H1 (cell line): ENCODE measurements around the gene CDC7. TPM values are rescaled to one million over a fixed set of nuclear protein-coding genes. Genes with fewer than 3 reads are reported as not detected.

Experiments
- CTCF ChIA-PET: fragments of 300-600 bp; sonication (Branson Sonifier 250); formaldehyde crosslinking; loops from one replicate; lab custom pipeline; 2021; ENCODE audit not compliant: partially characterized antibody; lab: Charles Lee
- POLR2A ChIA-PET: fragments of 300-600 bp; sonication (Branson Sonifier 250); formaldehyde crosslinking; loops from one replicate; lab custom pipeline; 2021; ENCODE audit warnings: inconsistent platforms; ENCODE audit not compliant: partially characterized antibody; lab: Charles Lee
- DNase-seq, 2 experiments: peaks; one replicate each; pipeline versions ENCODE4 v3.0.0 to v3.0.0-alpha.2; 2010 to 2022; ENCODE audit warnings: low spot score in 2 of 2, low read depth in 1 of 2, mixed read lengths in 1 of 2
- FAIRE-seq: peaks from 2 replicates; lab custom pipeline; 2011; peaks lifted over from hg19 to GRCh38; lab: Jason Lieb, UNC
- H2AFZ ChIP-seq: 2 replicates; pipeline ENCODE4 v1.8.1; 2012; ENCODE audit warnings: low read length, inconsistent platforms
- H2AK5ac ChIP-seq: 2 replicates; pipeline ENCODE4 v1.6.1; 2013; ENCODE audit warnings: low read depth, low read length
- H2BK120ac ChIP-seq: replicated peaks from 2 replicates; pipeline ENCODE3; 2013; ENCODE audit warnings: low read depth, low read length, inconsistent platforms
- H2BK12ac ChIP-seq: 2 replicates; pipeline ENCODE4 v1.6.1; 2013; ENCODE audit warnings: low read depth, low read length
- H2BK15ac ChIP-seq: 2 replicates; pipeline ENCODE4 v1.6.1; 2013; ENCODE audit warnings: low read length
- H2BK20ac ChIP-seq: 2 replicates; pipeline ENCODE4 v1.6.1; 2013; ENCODE audit warnings: low read length
- H2BK5ac ChIP-seq: 2 replicates; pipeline ENCODE4 v1.6.1; 2013; ENCODE audit warnings: low read depth, low read length
- H3K14ac ChIP-seq: 2 replicates; pipeline ENCODE4 v1.6.1; 2013; ENCODE audit warnings: inconsistent platforms; ENCODE audit not compliant: insufficient read length
- H3K18ac ChIP-seq: 2 replicates; pipeline ENCODE4 v1.6.1; 2013; ENCODE audit warnings: low read length; ENCODE audit errors: extremely low read depth
- H3K23ac ChIP-seq: 2 replicates; pipeline ENCODE4 v1.6.1; 2013; ENCODE audit warnings: inconsistent platforms; ENCODE audit not compliant: insufficient read length
- H3K23me2 ChIP-seq: 2 replicates; pipeline ENCODE4 v1.6.1; 2013; ENCODE audit warnings: low read depth, low read length
- H3K27ac ChIP-seq: 2 replicates; pipeline ENCODE4 v1.6.1; 2011; ENCODE audit warnings: low read depth, low read length, inconsistent platforms
- H3K27me3 ChIP-seq, 4 experiments: replicated peaks in 1 of 4; 1 replicate in 1 of 4; 2 replicates in 3 of 4; pipeline versions ENCODE4 v1.6.1 to v1.8.1; 2011 to 2013; ENCODE audit warnings: low read length in 3 of 4, mild to moderate bottlenecking in 3 of 4, inconsistent platforms in 2 of 4, mixed read lengths in 2 of 4, moderate library complexity in 1 of 4; ENCODE audit not compliant: control insufficient read depth in 3 of 4, insufficient read depth in 3 of 4; ENCODE audit errors: extremely low read depth in 1 of 4
- H3K36me3 ChIP-seq, 4 experiments: 2 replicates each; pipeline versions ENCODE4 v1.6.1 to v1.8.1; 2011 to 2013; ENCODE audit warnings: mild to moderate bottlenecking in 4 of 4, low read length in 3 of 4, moderate library complexity in 2 of 4, control low read depth in 1 of 4, inconsistent platforms in 1 of 4; ENCODE audit not compliant: insufficient read depth in 4 of 4, control insufficient read depth in 2 of 4
- H3K4ac ChIP-seq: replicated peaks from 2 replicates; pipeline ENCODE3; 2013; ENCODE audit warnings: low read length, low read depth, mixed read lengths, inconsistent platforms; ENCODE audit not compliant: insufficient read length
- H3K4me1 ChIP-seq, 4 experiments: replicated peaks in 1 of 4; 1 replicate in 1 of 4; 2 replicates in 3 of 4; pipeline versions ENCODE4 v1.6.1 to v1.8.1; 2011 to 2013; ENCODE audit warnings: low read length in 3 of 4, inconsistent platforms in 2 of 4, mixed read lengths in 1 of 4; ENCODE audit not compliant: insufficient read depth in 4 of 4, control insufficient read depth in 3 of 4
- H3K4me2 ChIP-seq, 2 experiments: 2 replicates each; pipeline versions ENCODE4 v1.6.1 to v1.8.1; 2011 to 2013; ENCODE audit warnings: low read depth in 2 of 2, low read length in 2 of 2, control low read depth in 1 of 2, inconsistent platforms in 1 of 2, mild to moderate bottlenecking in 1 of 2; ENCODE audit not compliant: insufficient read depth in 1 of 2
- H3K4me3 ChIP-seq, 4 experiments: fragments of 200-600, 300-600 bp in 1 of 4; sonication (generic), shearing (Covaris generic), sonication (Bioruptor Twin) in 1 of 4; 2 replicates each; pipeline versions ENCODE4 v1.5.1 to v1.8.1; 2011 to 2016; ENCODE audit warnings: low read length in 4 of 4, low read depth in 3 of 4, control low read depth in 2 of 4, inconsistent platforms in 2 of 4, mild to moderate bottlenecking in 2 of 4, mixed read lengths in 1 of 4, moderate library complexity in 1 of 4; ENCODE audit not compliant: insufficient read depth in 2 of 4; ENCODE audit errors: extremely low read depth in 1 of 4
- H3K56ac ChIP-seq: replicated peaks from 2 replicates; pipeline ENCODE3; 2013; ENCODE audit warnings: low read depth, mild to moderate bottlenecking, mixed read lengths, low read length, inconsistent platforms; ENCODE audit not compliant: insufficient read length
- H3K79me1 ChIP-seq: 2 replicates; pipeline ENCODE4 v1.6.1; 2013; ENCODE audit warnings: low read depth, low read length, control low read depth
- H3K79me2 ChIP-seq, 2 experiments: 2 replicates each; pipeline versions ENCODE4 v1.6.1 to v1.8.1; 2012 to 2013; ENCODE audit warnings: low read length in 2 of 2, mild to moderate bottlenecking in 2 of 2, inconsistent platforms in 1 of 2; ENCODE audit not compliant: insufficient read depth in 2 of 2, control insufficient read depth in 1 of 2
- H3K9ac ChIP-seq, 4 experiments: replicated peaks in 1 of 4; 1 replicate in 1 of 4; 2 replicates in 3 of 4; pipeline versions ENCODE4 v1.6.1 to v1.8.1; 2011 to 2013; ENCODE audit warnings: low read depth in 3 of 4, low read length in 3 of 4, control low read depth in 2 of 4, mild to moderate bottlenecking in 2 of 4, moderate library complexity in 2 of 4, inconsistent platforms in 1 of 4; ENCODE audit errors: extremely low read depth in 1 of 4
- H3K9me3 ChIP-seq, 2 experiments: 2 replicates each; pipeline versions ENCODE4 v1.6.1 to v1.8.1; 2012 to 2013; ENCODE audit warnings: mild to moderate bottlenecking in 2 of 2, moderate library complexity in 2 of 2, control low read depth in 1 of 2, inconsistent platforms in 1 of 2, low read depth in 1 of 2, low read length in 1 of 2, mixed read lengths in 1 of 2; ENCODE audit not compliant: insufficient read depth in 2 of 2
- H4K20me1 ChIP-seq, 2 experiments: replicated peaks in 1 of 2; 2 replicates each; pipeline versions ENCODE3 to v1.8.1; 2011 to 2013; ENCODE audit warnings: inconsistent platforms in 2 of 2, low read length in 2 of 2, mild to moderate bottlenecking in 1 of 2; ENCODE audit not compliant: insufficient read depth in 2 of 2, control insufficient read depth in 1 of 2
- H4K5ac ChIP-seq: 2 replicates; pipeline ENCODE4 v1.6.1; 2013; ENCODE audit warnings: low read length, low read depth, mixed read lengths, inconsistent platforms; ENCODE audit not compliant: insufficient read length
- H4K8ac ChIP-seq: 2 replicates; pipeline ENCODE4 v1.8.0; 2013; ENCODE audit warnings: mild to moderate bottlenecking, moderate library complexity, low read length, inconsistent platforms; ENCODE audit not compliant: insufficient read depth; ENCODE audit errors: extremely low read depth
- H4K91ac ChIP-seq: replicated peaks from 2 replicates; pipeline ENCODE3; 2013; ENCODE audit warnings: low read length, mixed read lengths, inconsistent platforms; ENCODE audit not compliant: insufficient read length
- BCL11A ChIP-seq, 2 experiments: IDR thresholded peaks; one replicate each; pipeline ENCODE4 v1.6.1; 2011; ENCODE audit warnings: low read depth in 2 of 2, low read length in 2 of 2, mild to moderate bottlenecking in 2 of 2
- BRCA1 ChIP-seq: IDR thresholded peaks from 2 replicates; pipeline ENCODE4 v1.6.1; 2012; ENCODE audit warnings: low read depth, low read length, improper control_type of control experiment
- CEBPB ChIP-seq: IDR thresholded peaks from 2 replicates; pipeline ENCODE4 v1.6.1; 2012; ENCODE audit warnings: low read depth, low read length
- CTBP2 ChIP-seq: IDR thresholded peaks from 2 replicates; pipeline ENCODE4 v1.7.0; 2011; ENCODE audit warnings: borderline replicate concordance, mild to moderate bottlenecking, moderate library complexity, mixed read lengths, low read length; ENCODE audit not compliant: insufficient read depth, insufficient read length
- GABPA ChIP-seq: IDR thresholded peaks from 2 replicates; pipeline ENCODE4 v1.6.1; 2011; ENCODE audit warnings: mild to moderate bottlenecking, low read length, moderate library complexity, borderline replicate concordance; ENCODE audit not compliant: insufficient read depth
- HDAC2 ChIP-seq, 2 experiments: fragments of 300-600 bp in 1 of 2; sonication (generic) in 1 of 2; IDR thresholded peaks; 2 replicates each; pipeline ENCODE4 v1.6.1; 2011 to 2012; ENCODE audit warnings: low read depth in 2 of 2, low read length in 2 of 2, mild to moderate bottlenecking in 2 of 2, moderate library complexity in 2 of 2, borderline replicate concordance in 1 of 2, inconsistent platforms in 1 of 2
- JUN ChIP-seq: IDR thresholded peaks from 2 replicates; pipeline ENCODE4 v1.6.1; 2011; ENCODE audit warnings: low read depth, mild to moderate bottlenecking, improper control_type of control experiment, low read length
- JUND ChIP-seq: IDR thresholded peaks from 2 replicates; pipeline ENCODE4 v1.6.1; 2011; ENCODE audit warnings: mild to moderate bottlenecking, improper control_type of control experiment, low read length
- NRF1 ChIP-seq: IDR thresholded peaks from 2 replicates; pipeline ENCODE4 v1.6.1; 2011; ENCODE audit warnings: mild to moderate bottlenecking, low read depth, low read length, improper control_type of control experiment
- POLR2AphosphoS5 ChIP-seq: IDR thresholded peaks from 2 replicates; pipeline ENCODE4 v1.6.1; 2011; ENCODE audit warnings: low read depth, low read length
- RBBP5 ChIP-seq: IDR thresholded peaks from 2 replicates; pipeline ENCODE4 v1.7.1; 2012; ENCODE audit warnings: low read depth, mild to moderate bottlenecking, inconsistent platforms, low read length, moderate library complexity, borderline replicate concordance
- SIN3A ChIP-seq, 2 experiments: IDR thresholded peaks in 1 of 2; conservative IDR thresholded peaks in 1 of 2; 2 replicates each; pipeline ENCODE4 v1.6.1; 2011 to 2012; ENCODE audit warnings: low read length in 2 of 2, improper control_type of control experiment in 1 of 2, low read depth in 1 of 2, mild to moderate bottlenecking in 1 of 2
- TBP ChIP-seq: IDR thresholded peaks from 2 replicates; pipeline ENCODE4 v1.6.1; 2011; ENCODE audit warnings: low read depth, low read length, improper control_type of control experiment
- ZNF274 ChIP-seq: IDR thresholded peaks from 2 replicates; pipeline ENCODE4 v1.7.0; 2012; ENCODE audit warnings: low read length, borderline replicate concordance; ENCODE audit errors: extremely low read depth
- WGBS, 2 experiments: shearing (Covaris generic) in 1 of 2; methylation state at CpG; one replicate each; pipeline versions ENCODE4 v1.1.6 to v1.1.7; 2013 to 2015; ENCODE audit warnings: low lambda C conversion rate in 2 of 2, mixed read lengths in 2 of 2, inconsistent platforms in 1 of 2, low coverage in 1 of 2, missing lambda C conversion rate in 1 of 2; ENCODE audit not compliant: insufficient replicate concordance in 2 of 2, insufficient coverage in 1 of 2, insufficient read length in 1 of 2; ENCODE audit errors: extremely low coverage in 1 of 2, missing lambda C conversion rate in 1 of 2; 5-methylcytosine and 5-hydroxymethylcytosine counted together
- polyA plus RNA-seq, 7 experiments: library from polyadenylated mRNA; depleted of rRNA in 3 of 7; stranded (reverse) in 5 of 7; unstranded in 2 of 7; fragments of >200 nt in 5 of 7; fragments of 200-250 nt in 2 of 7; gene quantifications; 1 replicate in 5 of 7; 2 replicates in 1 of 7; 4 replicates in 1 of 7; pipeline versions ENCODE4 v1.2.1 to v1.2.3, GENCODE V29; 2011 to 2013; ENCODE audit warnings: missing spikeins in 2 of 7, mixed read lengths in 2 of 7
- total RNA-seq: library from RNA; stranded (reverse); fragmentation: NEBNext Ultra II Directional; extraction: Animal tissue kit (Norgen Biotek cat#: 25700); gene quantifications from 2 replicates; pipeline ENCODE4 v1.2.1, GENCODE V29; 2021

The CDC7 gene
- total and polyA plus RNA-seq, 2 of the 8 experiments (the other 6 are each of a cell fraction or from before 2014, with no cell fraction given) = 12.2 to 34.4 TPM

DNA sequence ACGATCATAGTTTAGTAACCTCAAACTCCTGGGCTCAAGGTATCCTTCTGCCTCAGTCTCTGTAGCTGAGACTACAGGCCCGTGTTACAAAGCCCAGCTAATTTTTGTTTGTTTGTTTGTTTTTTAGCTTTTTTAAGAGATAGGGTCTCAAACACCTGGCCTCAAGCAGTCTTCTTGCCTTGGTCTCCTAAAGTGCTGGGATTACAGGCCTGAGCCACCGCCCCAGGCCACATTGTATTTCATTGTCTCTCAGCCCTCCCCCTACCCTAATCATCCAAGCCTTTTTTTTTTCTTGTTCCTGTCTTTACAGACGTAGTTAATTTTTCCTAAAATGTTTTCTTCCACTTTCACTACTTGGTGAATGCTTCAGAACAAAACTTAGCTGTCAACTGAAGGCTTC lies 5.4 kb downstream of the CDC7 start:
- Histone ChIP-seq H3K23me2 (no peaks in the 10 kb centered on the region; the same call in 1 of the 2 replicates), H4K91ac (no peak overlapping the region), H3K4me3 (no peak overlapping the region), H2BK15ac (no peak overlapping the region), H3K18ac (no peak overlapping the region), H3K14ac (no peak overlapping the region), H3K4ac (no peak overlapping the region), H2BK5ac (no peak overlapping the region), H3K9me3 (no peaks in the 10 kb centered on the region), H3K4me1 (peaks cover 0 to 8% (median 4%) of the 10 kb centered on the region in 4 experiments; a peak in 4 of 7 replicates), H3K79me2 (peaks cover 0 to 69% of the 10 kb centered on the region in 2 experiments; a peak in 3 of 4 replicates), H3K27me3 (no peaks in the 10 kb centered on the region), H4K8ac (no peak overlapping the region), H4K20me1 (no peaks in the 10 kb centered on the region), H2BK20ac (no peak overlapping the region), H3K23ac (no peak overlapping the region), H3K79me1 (no peaks in the 10 kb centered on the region), H2AK5ac (no peak overlapping the region), H4K5ac (no peak overlapping the region), H2AFZ (no peak overlapping the region), H3K27ac (no peak overlapping the region), H2BK12ac (no peak overlapping the region), H3K56ac (no peak overlapping the region), H2BK120ac (no peak overlapping the region), H3K36me3 (peaks cover 2 to 34% (median 15%) of the 10 kb centered on the region in 4 experiments), H3K9ac (no peak overlapping the region), H3K4me2 (no peak overlapping the region)
- DNase-seq (no peak), FAIRE-seq (no peak)
- POLR2A ChIA-PET = no interaction called here
- CTCF ChIA-PET = interaction anchor here (0.7 to 1.3 kb wide), 5 partner anchors 99 to 883 kb away, joined by 3 read pairs; no protein-coding TSS in a partner anchor
- 90% methylated on average over 4 of the region's 4 CpGs; no CpG with 5 or more reads in 1 of the 2 experiments for WGBS, 2 experiments
- no peak for TF ChIP-seq JUND
- no peak for TF ChIP-seq BRCA1
- TF ChIP-seq POLR2AphosphoS5 = no peak
- no peak for TF ChIP-seq CTBP2
- no peak for TF ChIP-seq TBP
- TF ChIP-seq BCL11A (IDR thresholded peaks at IDR 0.05; ENCODE audit: low read depth in 2 of 2, low read length in 2 of 2) = no peak
- TF ChIP-seq RBBP5 = no peak
- no peak for TF ChIP-seq CEBPB
- no peak for TF ChIP-seq JUN
- no peak for TF ChIP-seq NRF1
- TF ChIP-seq HDAC2 (IDR thresholded peaks at IDR 0.05; ENCODE audit: borderline replicate concordance in 1 of 2, low read depth in 2 of 2, low read length in 2 of 2) = no peak
- TF ChIP-seq SIN3A (conservative IDR thresholded peaks at IDR 0.05 in 1 of 2, IDR thresholded peaks at IDR 0.05 in 1 of 2; ENCODE audit: low read depth in 1 of 2, low read length in 2 of 2) = no peak
- TF ChIP-seq ZNF274 = no peak
- no peak for TF ChIP-seq GABPA
